HG02759 (cell line): ENCODE data around the gene CLCN6.

Source experiments
- ATAC-seq: cut with Tn5 transposase; IDR thresholded peaks from one replicate; pipeline ENCODE4 v1.9.1; 2021; ENCODE audit warnings: mild to moderate bottlenecking, moderate library complexity; ENCODE audit not compliant: unreplicated experiment

Gene CLCN6

GRCh38 chr1:11847667-11848372 is 41.8 kb downstream of the CLCN6 start, which contains the start of gene NPPA:
TSS of gene NPPA (minus strand) at chr1:11847783. CDS start at chr1:11847684, 99 bp downstream.
- ATAC-seq: no peak

GRCh38 chr1:11848373-11848700 is 42.3 kb downstream of the CLCN6 start:
- ATAC-seq: no peak

- ATAC-seq: no peak
Measured at GRCh38 chr1:11850156-11850555, 44.2 kb downstream of the CLCN6 start.

GRCh38 chr1:11851180-11851579 is 45.2 kb downstream of the CLCN6 start:
- ATAC-seq: no peak

- ATAC-seq: no peak
Measured at GRCh38 chr1:11854519-11854918, 48.5 kb downstream of the CLCN6 start.

GRCh38 chr1:11855430-11855829 is 49.4 kb downstream of the CLCN6 start:
- ATAC-seq: no peak

- no peak for ATAC-seq
Measured at GRCh38 chr1:11856698-11857097, 50.7 kb downstream of the CLCN6 start.

- no peak for ATAC-seq
Measured at GRCh38 chr1:11857164-11857851, 51.3 kb downstream of the CLCN6 start.

- no peak for ATAC-seq
Measured at GRCh38 chr1:11858158-11858557, 52.2 kb downstream of the CLCN6 start.

GRCh38 chr1:11858613-11858967 is 52.6 kb downstream of the CLCN6 start, which contains the start of gene NPPB:
TSS of gene NPPB (minus strand) at chr1:11858945. CDS start at chr1:11858833, 112 bp downstream.
- ATAC-seq: no peak

GRCh38 chr1:11858968-11859871 is 53.2 kb downstream of the CLCN6 start:
- no peak for ATAC-seq

- no peak for ATAC-seq
Measured at GRCh38 chr1:11860083-11860482, 54.1 kb downstream of the CLCN6 start.

GRCh38 chr1:11860587-11860986 is 54.6 kb downstream of the CLCN6 start:
- ATAC-seq: no peak

GRCh38 chr1:11862890-11863289 is 56.9 kb downstream of the CLCN6 start:
- no peak for ATAC-seq

GRCh38 chr1:11868331-11868980 is 62.5 kb downstream of the CLCN6 start:
- no peak for ATAC-seq

GRCh38 chr1:11869104-11869503 is 63.1 kb downstream of the CLCN6 start:
- no peak for ATAC-seq

- ATAC-seq: no peak
Measured at GRCh38 chr1:11869650-11870207, 63.7 kb downstream of the CLCN6 start.

GRCh38 chr1:11872545-11872944 is 66.6 kb downstream of the CLCN6 start:
- ATAC-seq: no peak

- no peak for ATAC-seq
Measured at GRCh38 chr1:11873395-11874257, 67.6 kb downstream of the CLCN6 start.

- no peak for ATAC-seq
Measured at GRCh38 chr1:11874258-11874562, 68.2 kb downstream of the CLCN6 start.
